IPS-18a (cell line): Measurements from ENCODE around the gene RASSF10.
A peak's percentile ranks its signal among the peaks of the same experiment; 100 is the strongest.

ENCODE experiments used
- H3K27ac ChIP-seq: one replicate; pipeline ENCODE4 v1.5.1; 2013; ENCODE audit warnings: low read length
- H3K27me3 ChIP-seq: one replicate; pipeline ENCODE4 v1.6.1; 2013; ENCODE audit warnings: mild to moderate bottlenecking, low read length; ENCODE audit not compliant: control insufficient read depth, insufficient read depth
- H3K36me3 ChIP-seq: one replicate; pipeline ENCODE4 v1.6.1; 2013; ENCODE audit warnings: low read depth, low read length; ENCODE audit not compliant: control insufficient read depth
- H3K4me1 ChIP-seq: one replicate; pipeline ENCODE4 v1.6.1; 2013; ENCODE audit warnings: low read depth, low read length; ENCODE audit not compliant: control insufficient read depth
- H3K4me3 ChIP-seq: one replicate; pipeline ENCODE4 v1.5.1; 2013; ENCODE audit warnings: low read length
- H3K9ac ChIP-seq: one replicate; pipeline ENCODE4 v1.6.1; 2013; ENCODE audit warnings: mild to moderate bottlenecking, low read length, moderate library complexity
- H3K9me3 ChIP-seq: one replicate; pipeline ENCODE4 v1.6.1; 2013; ENCODE audit warnings: low read depth, low read length; ENCODE audit not compliant: control insufficient read depth

Gene RASSF10

DNA sequence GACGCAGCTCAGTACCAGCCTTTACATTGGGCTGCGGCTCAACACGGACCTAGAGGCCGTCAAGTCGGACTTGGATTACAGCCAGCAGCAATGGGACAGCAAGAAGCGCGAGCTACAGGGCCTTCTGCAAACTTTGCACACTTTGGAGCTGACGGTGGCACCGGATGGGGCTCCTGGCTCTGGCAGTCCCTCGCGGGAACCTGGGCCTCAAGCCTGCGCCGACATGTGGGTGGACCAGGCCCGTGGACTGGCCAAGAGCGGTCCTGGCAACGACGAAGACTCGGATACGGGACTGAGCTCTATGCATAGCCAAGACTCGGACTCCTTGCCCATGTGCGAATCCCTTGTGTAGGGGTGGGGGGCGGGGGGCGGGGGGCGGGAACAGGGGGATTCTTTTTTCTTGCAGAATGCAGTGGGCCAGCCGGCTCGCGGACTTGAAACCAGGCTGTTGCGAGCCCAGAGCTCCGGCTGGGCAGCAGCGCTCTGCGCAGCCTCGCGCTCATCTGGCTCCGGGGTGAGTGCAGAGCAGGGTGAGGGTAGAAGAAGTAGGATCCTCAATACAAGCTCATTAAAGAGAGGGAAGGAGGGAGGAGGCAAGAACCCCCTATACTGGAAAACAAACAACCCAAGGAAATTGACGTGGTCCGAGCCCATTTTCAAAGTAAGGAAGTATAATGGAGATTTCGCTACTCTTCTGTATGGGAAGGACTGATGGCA lies 1.8 kb downstream of the RASSF10 start:
- H3K27ac ChIP-seq: no peak overlapping the region
- H3K27me3 ChIP-seq: peaks cover 69% of the 10 kb centered on the region

DNA sequence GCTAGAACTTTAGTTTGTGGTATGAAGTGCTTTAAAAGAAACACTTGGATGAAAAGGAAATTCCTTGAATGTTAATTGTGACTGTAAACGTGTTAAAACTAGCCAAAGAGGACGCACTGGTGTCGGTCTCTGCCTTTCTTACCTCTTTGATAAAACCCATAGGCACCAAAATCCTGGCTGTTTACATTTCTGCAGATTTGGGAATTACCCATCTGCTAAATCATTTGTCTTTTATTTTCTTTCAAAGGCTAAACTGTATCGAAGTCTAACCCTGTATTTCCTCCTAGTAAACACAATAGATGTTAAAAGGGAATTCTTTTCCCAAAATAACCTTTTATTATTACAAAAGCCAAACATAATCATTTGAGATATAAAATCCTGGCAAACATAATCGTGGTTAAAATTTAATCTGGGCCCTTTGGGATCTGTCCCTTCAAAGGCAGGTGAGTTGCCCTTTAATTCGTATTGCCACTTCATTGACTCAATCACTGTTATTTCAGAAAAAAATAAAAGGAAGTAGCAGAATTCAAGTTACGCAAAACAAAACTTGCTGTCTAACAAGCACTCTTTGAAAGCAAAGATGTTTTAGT lies 2.4 kb downstream of the RASSF10 start:
- Histone ChIP-seq H3K4me1 (peaks cover 37% of the 10 kb centered on the region), H3K27ac (no peak overlapping the region), H3K9me3 (no peaks in the 10 kb centered on the region), H3K36me3 (no peaks in the 10 kb centered on the region), H3K9ac (no peak overlapping the region), H3K27me3 (peaks cover 63% of the 10 kb centered on the region), H3K4me3 (peak overlapping the region; percentile 49)

More for the DNA sequence above, 1.8 kb downstream of the RASSF10 start:
- Histone ChIP-seq H3K36me3 (no peaks in the 10 kb centered on the region), H3K4me3 (peak overlapping the region; percentile 61), H3K4me1 (peaks cover 37% of the 10 kb centered on the region), H3K9me3 (no peaks in the 10 kb centered on the region), H3K9ac (no peak overlapping the region)

DNA sequence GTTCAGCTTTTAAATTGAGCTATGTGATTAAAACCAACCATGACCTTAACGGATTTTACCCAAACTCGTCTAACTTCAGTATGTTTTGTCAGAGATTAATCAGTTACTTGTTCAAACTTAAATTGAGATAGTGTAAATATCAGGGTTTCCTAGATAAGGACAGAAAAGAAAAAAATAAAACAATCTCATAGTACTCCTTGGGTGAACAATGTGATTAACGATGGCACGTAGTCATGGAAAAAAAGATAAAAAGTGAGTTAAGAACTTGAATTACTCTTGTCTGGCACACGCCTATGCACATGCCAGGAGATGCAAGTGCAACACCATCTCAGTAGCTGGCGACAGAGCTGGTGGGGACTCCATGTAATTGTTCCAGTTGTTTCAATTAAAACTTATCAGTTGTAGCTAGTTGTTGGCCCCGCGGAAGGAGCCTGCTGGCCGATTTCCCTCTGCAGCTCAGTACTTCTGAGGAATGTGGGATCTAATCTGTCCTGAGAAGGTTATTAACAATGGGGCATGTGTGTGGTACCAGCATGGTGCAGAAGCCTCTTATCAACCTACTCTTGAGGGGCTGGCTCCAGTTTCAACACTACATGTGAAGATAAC lies 3.0 kb downstream of the RASSF10 start:
- H3K4me3 ChIP-seq: peak overlapping the region; percentile 49
- no peaks in the 10 kb centered on the region for H3K9me3 ChIP-seq

DNA sequence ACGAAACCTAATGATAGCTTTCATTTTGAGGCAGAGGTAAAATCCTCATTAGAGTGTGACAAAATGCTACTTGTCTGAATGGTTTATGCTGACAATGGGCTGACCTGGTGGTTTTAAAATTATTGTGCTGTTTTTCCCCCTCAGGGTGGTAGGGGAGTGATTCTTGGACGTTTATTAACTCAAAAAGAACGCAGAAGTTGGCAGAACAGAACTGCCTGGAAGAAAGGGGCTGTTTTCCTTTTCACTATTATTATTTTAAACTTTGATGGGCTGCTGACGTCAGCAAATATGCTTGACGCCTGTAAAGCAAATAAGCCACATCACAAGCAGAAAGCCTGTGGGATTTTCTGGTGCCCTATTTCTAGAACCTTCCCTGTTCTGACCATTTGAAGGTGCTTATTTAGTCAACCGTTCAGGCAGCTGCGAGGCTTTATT lies 4.0 kb downstream of the RASSF10 start:
- no peak overlapping the region for H3K9ac ChIP-seq
- H3K4me3 ChIP-seq: no peak overlapping the region
- H3K27me3 ChIP-seq: peaks cover 48% of the 10 kb centered on the region
- H3K4me1 ChIP-seq: peaks cover 23% of the 10 kb centered on the region
- no peaks in the 10 kb centered on the region for H3K9me3 ChIP-seq
- no peaks in the 10 kb centered on the region for H3K36me3 ChIP-seq
- no peak overlapping the region for H3K27ac ChIP-seq

More for the DNA sequence above, 3.0 kb downstream of the RASSF10 start:
- no peak overlapping the region for H3K27ac ChIP-seq
- no peaks in the 10 kb centered on the region for H3K36me3 ChIP-seq
- H3K27me3 ChIP-seq: peaks cover 57% of the 10 kb centered on the region
- no peak overlapping the region for H3K9ac ChIP-seq
- H3K4me1 ChIP-seq: peaks cover 32% of the 10 kb centered on the region

DNA sequence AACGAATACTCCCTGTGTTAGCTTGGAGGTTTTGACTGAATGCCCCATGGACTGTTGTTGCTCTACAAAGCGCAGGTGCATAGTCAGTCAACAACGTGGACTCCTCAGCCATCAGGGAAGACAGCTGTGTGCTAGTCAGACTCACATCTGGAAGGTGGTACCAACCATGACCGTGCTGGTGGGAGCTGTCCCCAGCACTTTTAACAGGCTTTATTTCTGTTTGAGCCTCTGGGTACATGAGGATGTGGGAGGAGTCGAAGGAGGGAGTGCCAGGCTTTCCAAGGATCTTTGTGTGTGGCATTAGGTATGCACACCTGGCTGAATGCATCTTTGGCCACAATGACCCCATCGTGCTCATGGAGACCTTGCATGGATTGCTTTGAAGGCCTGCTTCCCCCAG lies 6.6 kb downstream of the RASSF10 start:
- peaks cover 30% of the 10 kb centered on the region for H3K27me3 ChIP-seq
- peaks cover 19% of the 10 kb centered on the region for H3K4me1 ChIP-seq

DNA sequence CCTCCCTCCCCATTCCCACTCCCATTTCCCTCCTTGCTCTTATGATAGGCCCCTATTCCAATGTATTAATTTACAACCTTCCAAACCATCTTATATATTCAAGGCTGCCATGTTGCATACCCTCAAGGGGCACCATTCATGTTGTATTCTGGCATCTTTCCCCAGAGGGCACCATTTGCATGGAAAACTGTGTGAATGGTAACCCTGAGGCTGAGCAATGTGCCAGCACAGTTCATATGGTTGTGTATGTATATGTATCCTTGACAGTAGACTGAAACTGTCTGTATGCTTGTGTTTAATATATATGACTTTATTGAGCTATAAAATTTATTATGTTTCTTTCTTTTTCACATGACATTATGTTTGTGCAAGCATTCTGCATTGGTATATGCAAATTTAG lies 7.3 kb downstream of the RASSF10 start:
- Histone ChIP-seq H3K9me3 (no peaks in the 10 kb centered on the region), H3K9ac (no peak overlapping the region), H3K27ac (no peak overlapping the region), H3K36me3 (no peaks in the 10 kb centered on the region), H3K4me1 (peaks cover 17% of the 10 kb centered on the region), H3K4me3 (no peak overlapping the region), H3K27me3 (peaks cover 23% of the 10 kb centered on the region)

More for the DNA sequence above, 6.6 kb downstream of the RASSF10 start:
- no peak overlapping the region for H3K4me3 ChIP-seq
- no peaks in the 10 kb centered on the region for H3K36me3 ChIP-seq
- no peak overlapping the region for H3K27ac ChIP-seq
- H3K9ac ChIP-seq: no peak overlapping the region
- no peaks in the 10 kb centered on the region for H3K9me3 ChIP-seq

DNA sequence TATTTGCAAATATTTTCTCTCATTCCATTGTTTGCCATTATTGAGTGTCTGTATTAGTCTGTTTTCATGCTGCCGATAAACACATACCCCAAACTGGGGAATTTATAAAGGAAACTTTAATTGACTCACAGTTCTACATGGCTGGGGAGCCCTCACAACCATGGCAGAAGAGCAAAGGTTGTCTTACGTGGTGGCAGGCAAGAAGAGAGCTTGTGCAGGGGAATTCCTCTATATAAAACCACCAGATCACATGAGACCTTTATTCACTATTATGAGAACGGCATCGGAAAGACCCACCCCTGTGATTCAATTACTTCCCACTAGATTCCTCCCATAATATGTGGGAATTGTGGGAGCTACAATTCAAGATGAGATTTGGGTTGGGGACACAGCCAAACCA lies 10.2 kb downstream of the RASSF10 start:
- Histone ChIP-seq H3K36me3 (no peaks in the 10 kb centered on the region), H3K9me3 (no peaks in the 10 kb centered on the region), H3K4me3 (no peak overlapping the region), H3K27ac (no peak overlapping the region), H3K4me1 (no peaks in the 10 kb centered on the region), H3K27me3 (no peaks in the 10 kb centered on the region), H3K9ac (no peak overlapping the region)

DNA sequence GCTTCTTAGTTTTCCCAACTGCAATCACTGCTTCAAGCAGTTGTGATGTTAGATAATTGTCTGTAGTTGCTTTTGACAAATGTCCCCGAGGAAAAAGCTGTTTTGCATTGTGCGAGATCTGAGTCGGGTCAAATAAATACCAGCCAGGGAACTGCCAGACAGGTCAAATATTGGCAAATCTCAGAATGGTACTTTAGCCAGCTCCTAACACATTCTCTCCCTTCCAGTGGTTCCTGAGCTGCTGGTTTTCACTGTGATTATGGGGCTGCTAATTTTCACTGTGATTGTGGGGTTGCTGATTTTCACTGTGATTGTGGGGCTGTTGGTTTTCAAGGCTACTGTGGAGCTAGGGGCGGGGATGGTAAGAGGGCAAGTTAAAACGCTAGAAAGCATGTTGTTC lies 14.3 kb downstream of the RASSF10 start:
- Histone ChIP-seq H3K27ac (no peak overlapping the region), H3K36me3 (no peaks in the 10 kb centered on the region), H3K9me3 (no peaks in the 10 kb centered on the region)

DNA sequence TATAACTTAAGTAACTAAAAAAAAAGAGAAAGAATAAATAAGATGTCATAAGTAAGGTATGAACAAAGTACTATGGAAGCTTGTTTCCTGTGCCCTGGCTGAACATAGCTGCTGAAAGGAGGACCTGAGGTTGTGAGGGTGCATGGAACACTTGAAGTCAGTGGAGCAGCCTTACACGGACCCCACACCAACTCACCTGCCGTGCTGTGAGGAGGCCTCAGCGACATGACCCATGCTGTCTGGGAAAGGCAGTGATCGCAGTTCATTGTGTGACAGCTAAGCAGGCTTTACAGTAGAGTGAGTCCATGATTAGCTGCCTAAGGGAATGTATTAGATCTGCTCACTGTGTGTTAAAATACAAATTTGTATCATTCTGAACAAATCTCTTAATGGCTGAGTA lies 17.6 kb downstream of the RASSF10 start:
- H3K27ac ChIP-seq: no peak overlapping the region

More for the DNA sequence above, 14.3 kb downstream of the RASSF10 start:
- Histone ChIP-seq H3K9ac (no peak overlapping the region), H3K27me3 (no peaks in the 10 kb centered on the region), H3K4me3 (no peak overlapping the region), H3K4me1 (no peaks in the 10 kb centered on the region)

DNA sequence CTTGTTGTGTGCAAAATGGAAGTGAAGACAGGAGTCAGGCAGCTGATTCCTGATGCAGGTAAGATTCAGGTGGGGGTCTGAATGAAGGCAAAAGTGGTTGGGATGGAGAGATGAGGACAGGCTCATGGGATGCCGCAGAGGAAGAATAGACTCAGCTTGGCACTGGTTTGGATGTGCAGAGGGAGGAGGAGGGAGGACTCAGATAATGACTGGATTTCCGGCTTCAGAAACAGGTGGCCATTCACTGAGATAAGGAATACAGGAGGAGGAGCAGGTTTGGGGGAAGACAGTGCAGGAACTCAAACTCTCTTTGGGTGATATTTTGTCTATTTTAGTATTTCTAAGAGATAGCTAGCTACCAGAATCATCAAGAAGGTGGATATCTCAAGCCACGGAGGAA lies 19.2 kb downstream of the RASSF10 start:
- Histone ChIP-seq H3K36me3 (no peaks in the 10 kb centered on the region), H3K27me3 (no peaks in the 10 kb centered on the region), H3K27ac (no peak overlapping the region), H3K9me3 (no peaks in the 10 kb centered on the region), H3K9ac (no peak overlapping the region), H3K4me3 (no peak overlapping the region), H3K4me1 (no peaks in the 10 kb centered on the region)

More for the DNA sequence above, 17.6 kb downstream of the RASSF10 start:
- Histone ChIP-seq H3K27me3 (no peaks in the 10 kb centered on the region), H3K36me3 (no peaks in the 10 kb centered on the region), H3K4me3 (no peak overlapping the region), H3K9ac (no peak overlapping the region), H3K9me3 (no peaks in the 10 kb centered on the region), H3K4me1 (no peaks in the 10 kb centered on the region)

DNA sequence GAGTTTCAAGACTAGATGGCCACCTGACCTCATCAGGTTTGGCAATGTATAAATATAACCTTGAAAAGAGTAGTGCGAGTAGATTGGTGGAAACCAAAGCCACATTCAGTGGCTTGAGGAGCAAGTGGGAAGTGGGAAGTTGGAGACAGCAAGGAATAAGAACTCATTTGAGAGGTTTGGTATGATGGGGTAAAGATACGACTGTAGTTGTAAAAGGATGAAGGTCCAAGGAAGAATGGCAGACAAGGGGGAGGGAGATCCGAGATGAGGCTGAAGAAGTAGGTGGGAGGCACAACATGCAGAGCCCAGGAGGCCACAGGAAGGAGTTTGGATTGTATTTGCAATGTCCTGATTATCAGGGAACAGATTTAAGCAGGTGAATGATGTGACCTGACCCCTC lies 20.8 kb downstream of the RASSF10 start:
- Histone ChIP-seq H3K9me3 (no peaks in the 10 kb centered on the region), H3K9ac (no peak overlapping the region), H3K27ac (no peak overlapping the region), H3K4me3 (no peak overlapping the region), H3K27me3 (no peaks in the 10 kb centered on the region), H3K4me1 (no peaks in the 10 kb centered on the region), H3K36me3 (no peaks in the 10 kb centered on the region)
